GM12872 (cell line): ENCODE results near the gene CCDC38.

Experiments
- CTCF ChIP-seq: IDR thresholded peaks from 3 replicates; pipeline ENCODE4 v1.5.1; 2011; ENCODE audit warnings: low read depth, mild to moderate bottlenecking, low read length, moderate library complexity; ENCODE audit not compliant: insufficient read depth

CCDC38 gene

GRCh38 chr12:95830335-95831089 lies 111.9 kb downstream of the CCDC38 start:
- no peak for TF ChIP-seq CTCF

GRCh38 chr12:95829395-95829794 lies 113.0 kb downstream of the CCDC38 start:
- no peak for TF ChIP-seq CTCF

- 0 out of 3 replicates have a peak, but pooled peaks have one; percentile 24 for TF ChIP-seq CTCF
These were observed 122.2 kb downstream of the CCDC38 start for GRCh38 chr12:95820096-95820703.
